Tibial artery (tissue), 4 donors: Measurements from ENCODE around the gene ABI2.
"Not testable (repeated sequence)": the region's sequence is repeated elsewhere in the genome, so short reads cannot be mapped to it uniquely, and the experiment has no call there.

Source experiments
- DNase-seq, 2 donors: peaks; one replicate each; pipeline ENCODE4 v3.0.0-alpha.2; 2019
- H3K27ac ChIP-seq, 2 donors: fragments of 200-600 bp; sonication (generic) in 1 of 2; 1 replicate in 1 of 2; 2 replicates in 1 of 2; pipeline ENCODE4 v1.5.1; 2018 to 2019; ENCODE audit warnings: mild to moderate bottlenecking in 1 of 2
- H3K27me3 ChIP-seq, 2 donors: fragments of 200-600 bp; sonication (generic) in 1 of 2; one replicate each; pipeline versions ENCODE4 v1.5.1 to v1.6.0; 2016 to 2019
- H3K36me3 ChIP-seq, 3 donors: fragments of 200-600 bp; sonication (generic) in 2 of 3; one replicate each; pipeline ENCODE4 v1.5.1; 2016 to 2019; ENCODE audit warnings: mild to moderate bottlenecking in 2 of 3
- H3K4me1 ChIP-seq, 4 donors: fragments of 200-600 bp; sonication (generic) in 2 of 4; 1 replicate in 3 of 4; 2 replicates in 1 of 4; pipeline ENCODE4 v1.5.1; 2016 to 2019
- H3K4me3 ChIP-seq, 2 donors: fragments of 200-600 bp; sonication (generic) in 1 of 2; 1 replicate in 1 of 2; 2 replicates in 1 of 2; pipeline ENCODE4 v1.5.1; 2018 to 2019; ENCODE audit warnings: mild to moderate bottlenecking in 2 of 2
- H3K9me3 ChIP-seq, 3 donors: fragments of 200-600 bp; sonication (generic) in 1 of 3; one replicate each; pipeline ENCODE4 v1.5.1; 2016 to 2019
- intact Hi-C: fragments of 100-400 bp; cut with DNase I; formaldehyde crosslinking; loops from one replicate; pipeline ENCODE4 v1.15.0; 2023; ENCODE audit warnings: low total_unique reads
- TF ChIP-seq, protein P1 (sequence below), 2 experiments: fragments of 200-600 bp in 1 of 2; fragments of 450-650 bp in 1 of 2; IDR thresholded peaks; one replicate each; pipeline ENCODE4 v1.5.1; 2017 to 2019; ENCODE audit warnings: antibody characterized with exemption in 2 of 2, mild to moderate bottlenecking in 1 of 2, moderate library complexity in 1 of 2

ABI2 gene

DNA sequence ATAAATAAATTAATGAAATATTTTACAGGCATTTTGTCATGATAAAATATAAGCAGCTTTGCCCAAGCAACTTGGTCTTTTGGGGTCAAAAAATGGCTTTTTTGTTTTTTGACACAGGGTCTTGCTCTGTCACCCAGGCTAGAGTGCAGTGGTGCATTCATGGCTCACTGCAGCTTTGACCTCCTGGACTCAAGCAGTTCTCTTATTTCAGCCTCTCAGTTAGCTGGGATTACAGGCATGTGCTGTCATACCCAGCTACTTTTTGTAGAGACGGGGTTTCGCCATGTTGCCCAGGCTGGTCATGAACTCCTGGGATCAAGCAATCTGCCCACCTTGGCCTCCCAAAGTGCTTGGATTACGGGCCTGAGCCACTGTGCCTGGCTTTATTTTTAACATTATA is 51.0 kb downstream of the ABI2 start:
- Histone ChIP-seq H3K4me3 (no peak overlapping the region), H3K4me1 (no peaks in the 10 kb centered on the region), H3K9me3 (no peaks in the 10 kb centered on the region), H3K27me3 (no peaks in the 10 kb centered on the region), H3K27ac (no peak overlapping the region), H3K36me3 (peaks cover 0 to 10% (median 0%) of the 10 kb centered on the region in 3 donors)
- DNase-seq: no peak
- intact Hi-C loops: no loop called here
- TF ChIP-seq, protein P1, sequence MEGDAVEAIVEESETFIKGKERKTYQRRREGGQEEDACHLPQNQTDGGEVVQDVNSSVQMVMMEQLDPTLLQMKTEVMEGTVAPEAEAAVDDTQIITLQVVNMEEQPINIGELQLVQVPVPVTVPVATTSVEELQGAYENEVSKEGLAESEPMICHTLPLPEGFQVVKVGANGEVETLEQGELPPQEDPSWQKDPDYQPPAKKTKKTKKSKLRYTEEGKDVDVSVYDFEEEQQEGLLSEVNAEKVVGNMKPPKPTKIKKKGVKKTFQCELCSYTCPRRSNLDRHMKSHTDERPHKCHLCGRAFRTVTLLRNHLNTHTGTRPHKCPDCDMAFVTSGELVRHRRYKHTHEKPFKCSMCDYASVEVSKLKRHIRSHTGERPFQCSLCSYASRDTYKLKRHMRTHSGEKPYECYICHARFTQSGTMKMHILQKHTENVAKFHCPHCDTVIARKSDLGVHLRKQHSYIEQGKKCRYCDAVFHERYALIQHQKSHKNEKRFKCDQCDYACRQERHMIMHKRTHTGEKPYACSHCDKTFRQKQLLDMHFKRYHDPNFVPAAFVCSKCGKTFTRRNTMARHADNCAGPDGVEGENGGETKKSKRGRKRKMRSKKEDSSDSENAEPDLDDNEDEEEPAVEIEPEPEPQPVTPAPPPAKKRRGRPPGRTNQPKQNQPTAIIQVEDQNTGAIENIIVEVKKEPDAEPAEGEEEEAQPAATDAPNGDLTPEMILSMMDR (IDR thresholded peaks at IDR 0.05): no peak

DNA sequence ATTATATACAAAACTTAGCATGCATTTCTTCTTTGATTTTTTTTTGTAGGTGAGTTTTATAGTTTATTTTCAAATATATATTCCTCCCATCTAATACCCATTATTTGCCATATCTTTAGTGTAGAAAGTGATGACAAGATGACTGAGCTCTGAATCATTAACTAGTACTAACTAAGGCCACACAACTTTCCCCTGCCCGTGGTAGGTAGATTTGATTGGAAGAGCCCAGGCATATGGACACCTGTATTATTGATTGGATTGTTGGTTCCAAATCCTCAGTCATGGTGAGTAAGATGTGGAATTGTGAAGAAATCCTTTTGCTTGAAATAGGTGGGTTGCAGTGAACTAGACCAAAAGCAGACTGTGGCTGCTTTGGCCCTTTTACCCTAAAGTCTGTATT is 54.8 kb downstream of the ABI2 start:
- peaks cover 0 to 6% (median 0%) of the 10 kb centered on the region in 3 donors for H3K36me3 ChIP-seq
- no peak overlapping the region for H3K27ac ChIP-seq
- H3K9me3 ChIP-seq: no peaks in the 10 kb centered on the region
- no peaks in the 10 kb centered on the region for H3K4me1 ChIP-seq
- intact Hi-C loops: no loop called here
- H3K4me3 ChIP-seq: no peak overlapping the region
- H3K27me3 ChIP-seq: no peaks in the 10 kb centered on the region
- TF ChIP-seq, protein P1 (IDR thresholded peaks at IDR 0.05): no peak
- no peak for DNase-seq

DNA sequence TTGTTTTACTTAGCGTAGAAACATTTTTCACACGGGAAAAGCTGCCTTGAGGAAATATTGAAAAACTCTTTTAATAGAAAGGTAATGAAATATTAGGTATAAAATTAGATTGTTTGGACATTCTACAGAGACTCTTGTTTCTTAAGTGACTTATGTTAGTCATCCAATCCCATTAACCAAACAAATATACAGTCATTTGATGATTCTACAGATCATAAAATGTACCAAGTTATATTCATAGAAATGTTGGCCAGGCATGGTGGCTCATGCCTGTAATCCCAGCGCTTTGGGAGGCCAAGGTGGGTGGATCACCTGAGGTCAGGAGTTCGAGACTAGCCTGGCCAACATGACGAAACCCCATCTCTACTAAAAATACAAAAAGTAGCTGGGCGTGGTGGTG is 60.0 kb downstream of the ABI2 start:
- H3K9me3 ChIP-seq, H3K4me3 ChIP-seq, intact Hi-C loops, H3K27me3 ChIP-seq, H3K4me1 ChIP-seq, DNase-seq, H3K27ac ChIP-seq: not testable (repeated sequence)
- H3K36me3 ChIP-seq: peaks cover 0 to 12% (median 3%) of the 10 kb centered on the region in 3 donors

DNA sequence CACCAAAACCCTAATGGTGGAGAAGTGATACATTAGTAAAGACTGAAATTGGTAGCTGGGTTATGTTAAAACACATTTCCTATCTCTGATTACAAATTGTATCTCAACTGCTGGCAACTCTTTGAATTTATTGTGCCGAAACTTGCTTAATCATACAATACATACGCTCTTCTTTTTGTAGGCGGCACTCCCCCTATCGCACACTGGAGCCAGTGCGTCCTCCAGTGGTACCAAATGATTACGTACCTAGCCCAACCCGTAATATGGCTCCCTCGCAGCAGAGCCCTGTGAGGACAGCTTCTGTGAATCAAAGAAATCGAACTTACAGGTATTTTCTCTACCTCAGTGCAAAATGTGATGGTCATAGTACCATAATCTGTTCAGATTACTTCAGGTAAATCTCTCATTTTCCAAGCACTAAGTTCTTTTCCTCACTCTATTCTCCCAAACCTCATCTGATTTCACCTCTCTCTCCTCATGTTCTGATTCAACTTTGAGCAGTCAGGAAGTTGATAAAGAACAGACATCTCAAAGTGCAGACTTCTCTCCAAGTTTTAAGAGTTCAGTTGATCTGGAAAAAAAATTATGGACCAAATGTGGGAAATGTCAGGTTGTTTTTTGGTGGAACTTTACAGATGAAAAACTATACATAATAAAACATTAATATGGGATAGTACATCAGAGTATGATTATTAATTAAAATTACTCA is 66.5 kb downstream of the ABI2 start:
- TF ChIP-seq, protein P1 (IDR thresholded peaks at IDR 0.05): no peak

DNA sequence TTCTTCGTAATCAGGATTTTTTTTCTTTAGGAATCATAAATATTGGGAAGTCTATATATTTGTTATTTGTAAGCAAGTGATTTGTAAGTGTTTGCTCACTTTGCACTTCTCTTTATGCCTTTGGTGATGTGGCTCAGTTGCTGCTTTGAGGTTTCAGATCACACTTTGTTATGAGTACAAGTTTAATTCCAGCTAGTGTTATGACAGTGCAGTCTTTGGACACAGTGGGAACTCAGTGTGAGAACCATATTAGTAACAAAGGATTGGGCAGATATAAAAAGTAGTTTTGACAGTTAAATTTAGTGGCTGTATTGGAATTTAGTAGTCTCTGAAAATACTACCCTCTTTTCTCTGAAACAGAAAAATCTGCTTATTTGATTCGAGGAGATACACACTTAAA is 67.7 kb downstream of the ABI2 start:
- Histone ChIP-seq H3K36me3 (peaks cover 0 to 29% (median 14%) of the 10 kb centered on the region in 3 donors), H3K4me1 (no peaks in the 10 kb centered on the region), H3K27ac (no peak overlapping the region), H3K9me3 (no peaks in the 10 kb centered on the region), H3K27me3 (no peaks in the 10 kb centered on the region), H3K4me3 (no peak overlapping the region)
- no peak for DNase-seq
- TF ChIP-seq, protein P1 (IDR thresholded peaks at IDR 0.05): no peak
- intact Hi-C loops: no loop called here

More for the DNA sequence above, 66.5 kb downstream of the ABI2 start:
- Histone ChIP-seq H3K27me3 (no peaks in the 10 kb centered on the region), H3K4me1 (no peaks in the 10 kb centered on the region), H3K36me3 (peaks cover 0 to 29% (median 14%) of the 10 kb centered on the region in 3 donors), H3K4me3 (no peak overlapping the region), H3K9me3 (no peaks in the 10 kb centered on the region), H3K27ac (no peak overlapping the region)
- intact Hi-C loops: no loop called here
- no peak for DNase-seq

DNA sequence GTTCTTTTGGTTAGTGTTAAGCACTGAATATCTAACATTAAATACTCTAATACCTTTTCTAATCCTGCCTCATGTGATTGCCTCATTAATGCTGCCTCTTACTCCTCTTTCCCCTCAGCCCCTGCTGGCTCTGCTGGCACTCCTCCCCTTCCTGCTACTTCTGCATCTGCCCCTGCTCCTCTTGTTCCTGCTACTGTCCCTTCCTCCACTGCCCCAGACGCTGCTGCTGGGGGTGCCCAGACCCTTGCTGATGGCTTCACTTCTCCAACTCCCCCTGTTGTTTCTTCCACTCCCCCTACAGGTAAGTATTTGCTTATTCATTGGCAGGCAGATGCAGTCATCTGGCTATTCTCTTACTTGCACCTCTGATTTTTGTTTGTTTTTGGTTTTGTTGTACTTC is 68.5 kb downstream of the ABI2 start:
- H3K4me3 ChIP-seq: no peak overlapping the region
- TF ChIP-seq, protein P1 (IDR thresholded peaks at IDR 0.05): no peak
- H3K27me3 ChIP-seq: no peaks in the 10 kb centered on the region
- H3K4me1 ChIP-seq: no peaks in the 10 kb centered on the region
- peaks cover 0 to 24% (median 14%) of the 10 kb centered on the region in 3 donors for H3K36me3 ChIP-seq
- no peaks in the 10 kb centered on the region for H3K9me3 ChIP-seq
- no peak overlapping the region for H3K27ac ChIP-seq
- DNase-seq: no peak
- intact Hi-C loops: no loop called here
